Fibroblast of lung (primary cell): Measurements from ENCODE around the gene STRAP. TPM values are rescaled to one million over a fixed set of nuclear protein-coding genes. Genes with fewer than 3 reads are reported as not detected.
"Not testable (repeated sequence)": the region's sequence is repeated elsewhere in the genome, so short reads cannot be mapped to it uniquely, and the experiment has no call there.

ENCODE experiments used
- DNase-seq, 2 donors: peaks; one replicate each; pipeline versions ENCODE4 v3.0.0 to v3.0.0-alpha.2; 2010; ENCODE audit warnings: low read depth in 2 of 2
- H2AFZ ChIP-seq: 2 replicates; pipeline ENCODE4 v1.5.1; 2012; ENCODE audit warnings: low read length, control low read depth, inconsistent platforms
- H3K27ac ChIP-seq: 2 replicates; pipeline ENCODE4 v1.5.1; 2011; ENCODE audit warnings: low read length, control low read depth; ENCODE audit not compliant: insufficient read depth
- H3K27me3 ChIP-seq: 2 replicates; pipeline ENCODE4 v1.5.1; 2011; ENCODE audit warnings: mild to moderate bottlenecking, low read length; ENCODE audit not compliant: control insufficient read depth, insufficient read depth
- H3K36me3 ChIP-seq: 2 replicates; pipeline ENCODE4 v1.5.1; 2011; ENCODE audit warnings: low read length; ENCODE audit not compliant: control insufficient read depth, insufficient read depth
- H3K4me1 ChIP-seq: 2 replicates; pipeline ENCODE4 v1.5.1; 2011; ENCODE audit warnings: low read length; ENCODE audit not compliant: control insufficient read depth, insufficient read depth; ENCODE audit errors: extremely low read depth
- H3K4me2 ChIP-seq: 2 replicates; pipeline ENCODE4 v1.5.1; 2011; ENCODE audit warnings: low read length, control low read depth; ENCODE audit not compliant: insufficient read depth; ENCODE audit errors: extremely low read depth
- H3K4me3 ChIP-seq, 4 experiments: fragments of 200-600 bp in 1 of 4; sonication (generic) in 1 of 4; replicated peaks in 1 of 4; 2 replicates each; pipeline ENCODE4 v1.5.1; 2011 to 2016; ENCODE audit warnings: low read length in 4 of 4, low read depth in 3 of 4, mild to moderate bottlenecking in 3 of 4, control low read depth in 2 of 4, inconsistent platforms in 1 of 4, mixed read lengths in 1 of 4; ENCODE audit not compliant: insufficient read depth in 1 of 4; ENCODE audit errors: control extremely low read depth in 1 of 4
- H3K79me2 ChIP-seq: 2 replicates; pipeline ENCODE4 v1.5.1; 2012; ENCODE audit warnings: mild to moderate bottlenecking, low read length, inconsistent platforms; ENCODE audit not compliant: control insufficient read depth, insufficient read depth
- H3K9ac ChIP-seq: 2 replicates; pipeline ENCODE4 v1.5.1; 2011; ENCODE audit warnings: mild to moderate bottlenecking, low read length, control low read depth; ENCODE audit not compliant: insufficient read depth
- H3K9me3 ChIP-seq: 2 replicates; pipeline ENCODE4 v1.5.1; 2012; ENCODE audit warnings: low read depth, low read length; ENCODE audit not compliant: control insufficient read depth, insufficient read depth
- H4K20me1 ChIP-seq: 2 replicates; pipeline ENCODE4 v1.5.1; 2011; ENCODE audit warnings: low read length; ENCODE audit not compliant: control insufficient read depth, insufficient read depth; ENCODE audit errors: extremely low read depth
- EZH2 ChIP-seq: IDR thresholded peaks from 2 replicates; pipeline ENCODE4 v1.5.1; 2012; ENCODE audit warnings: low read length, control low read depth, mild to moderate bottlenecking; ENCODE audit errors: missing control alignments
- polyA plus RNA-seq, 2 donors: library from polyadenylated mRNA; depleted of rRNA in 1 of 2; stranded (reverse) in 1 of 2; unstranded in 1 of 2; fragments of >200 nt; gene quantifications; 2 replicates each; pipeline ENCODE4 v1.2.1, GENCODE V29; 2011 to 2012; ENCODE audit warnings: missing spikeins in 1 of 2
- total RNA-seq: library from RNA; depleted of rRNA; stranded (reverse); fragments of >200 nt; gene quantifications from 2 replicates; pipeline ENCODE4 v1.2.1, GENCODE V29; 2014
- TF ChIP-seq, protein P1 (sequence below), 2 donors: IDR thresholded peaks in 1 of 2; conservative IDR thresholded peaks in 1 of 2; 1 replicate in 1 of 2; 2 replicates in 1 of 2; pipeline ENCODE4 v1.5.1; 2011 to 2012; ENCODE audit warnings: low read length in 2 of 2, control low read depth in 1 of 2, inconsistent platforms in 1 of 2, low read depth in 1 of 2, mild to moderate bottlenecking in 1 of 2

Gene STRAP
- total and polyA plus RNA-seq, 2 donors (not counting 1 experiment from before 2014, with no cell fraction given), result 60.1 to 215 TPM

DNA sequence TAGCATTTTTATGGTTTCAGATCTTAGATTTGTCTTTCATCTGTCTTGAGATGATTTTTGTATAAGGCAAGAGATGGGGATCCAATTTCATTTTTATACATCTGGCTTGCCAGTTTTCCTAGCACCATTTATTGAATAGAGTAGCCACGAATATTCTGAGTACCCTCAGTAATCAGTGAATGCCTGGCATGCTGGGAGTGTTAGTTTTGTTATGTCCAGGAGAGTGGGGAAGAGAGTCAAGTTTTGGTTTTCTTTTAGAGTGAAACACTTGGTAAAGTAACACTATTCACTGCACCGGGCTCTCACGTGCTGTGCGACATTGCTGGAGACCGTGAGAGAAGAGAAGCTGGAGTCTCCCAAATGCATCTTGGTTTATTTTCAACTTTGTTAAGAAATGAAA lies 60.3 kb downstream of the STRAP start:
- no peaks in the 10 kb centered on the region for H3K4me1 ChIP-seq
- H3K9me3 ChIP-seq, result no peaks in the 10 kb centered on the region
- no peak overlapping the region for H2AFZ ChIP-seq
- no peaks in the 10 kb centered on the region for H3K79me2 ChIP-seq
- H3K27me3 ChIP-seq, result no peaks in the 10 kb centered on the region
- H3K4me2 ChIP-seq, result no peak overlapping the region
- H3K4me3 ChIP-seq, result no peak overlapping the region
- H3K36me3 ChIP-seq, result no peaks in the 10 kb centered on the region
- DNase-seq, result no peak
- no peak overlapping the region for H3K9ac ChIP-seq
- TF ChIP-seq, protein P1, sequence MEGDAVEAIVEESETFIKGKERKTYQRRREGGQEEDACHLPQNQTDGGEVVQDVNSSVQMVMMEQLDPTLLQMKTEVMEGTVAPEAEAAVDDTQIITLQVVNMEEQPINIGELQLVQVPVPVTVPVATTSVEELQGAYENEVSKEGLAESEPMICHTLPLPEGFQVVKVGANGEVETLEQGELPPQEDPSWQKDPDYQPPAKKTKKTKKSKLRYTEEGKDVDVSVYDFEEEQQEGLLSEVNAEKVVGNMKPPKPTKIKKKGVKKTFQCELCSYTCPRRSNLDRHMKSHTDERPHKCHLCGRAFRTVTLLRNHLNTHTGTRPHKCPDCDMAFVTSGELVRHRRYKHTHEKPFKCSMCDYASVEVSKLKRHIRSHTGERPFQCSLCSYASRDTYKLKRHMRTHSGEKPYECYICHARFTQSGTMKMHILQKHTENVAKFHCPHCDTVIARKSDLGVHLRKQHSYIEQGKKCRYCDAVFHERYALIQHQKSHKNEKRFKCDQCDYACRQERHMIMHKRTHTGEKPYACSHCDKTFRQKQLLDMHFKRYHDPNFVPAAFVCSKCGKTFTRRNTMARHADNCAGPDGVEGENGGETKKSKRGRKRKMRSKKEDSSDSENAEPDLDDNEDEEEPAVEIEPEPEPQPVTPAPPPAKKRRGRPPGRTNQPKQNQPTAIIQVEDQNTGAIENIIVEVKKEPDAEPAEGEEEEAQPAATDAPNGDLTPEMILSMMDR (conservative IDR thresholded peaks at IDR 0.05 in 1 of 2, IDR thresholded peaks at IDR 0.05 in 1 of 2; ENCODE audit: low read depth in 1 of 2, low read length in 2 of 2), result no peak
- TF ChIP-seq EZH2, result no peak
- no peaks in the 10 kb centered on the region for H4K20me1 ChIP-seq
- no peak overlapping the region for H3K27ac ChIP-seq

DNA sequence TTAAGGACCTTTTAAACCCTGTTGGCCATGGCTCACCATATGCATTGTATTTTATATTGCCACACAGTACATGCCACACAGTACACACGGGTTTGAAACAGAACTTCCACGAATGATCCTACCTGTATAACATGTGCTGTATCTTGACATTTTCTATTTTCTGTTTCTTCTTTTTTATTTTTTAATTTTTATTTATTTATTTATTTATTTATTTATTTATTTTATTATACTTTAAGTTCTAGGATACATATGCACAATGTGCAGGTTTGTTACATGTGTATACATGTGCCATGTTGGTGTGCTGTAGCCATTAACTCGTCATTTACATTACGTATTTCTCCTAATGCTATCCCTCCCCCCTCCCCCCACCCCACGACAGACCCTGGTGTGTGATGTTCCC lies 61.3 kb downstream of the STRAP start:
- H3K79me2 ChIP-seq, H2AFZ ChIP-seq, H3K27ac ChIP-seq, H4K20me1 ChIP-seq, H3K4me2 ChIP-seq, H3K36me3 ChIP-seq, H3K9me3 ChIP-seq, H3K9ac ChIP-seq, H3K4me1 ChIP-seq, DNase-seq, H3K27me3 ChIP-seq, H3K4me3 ChIP-seq: not testable (repeated sequence)

DNA sequence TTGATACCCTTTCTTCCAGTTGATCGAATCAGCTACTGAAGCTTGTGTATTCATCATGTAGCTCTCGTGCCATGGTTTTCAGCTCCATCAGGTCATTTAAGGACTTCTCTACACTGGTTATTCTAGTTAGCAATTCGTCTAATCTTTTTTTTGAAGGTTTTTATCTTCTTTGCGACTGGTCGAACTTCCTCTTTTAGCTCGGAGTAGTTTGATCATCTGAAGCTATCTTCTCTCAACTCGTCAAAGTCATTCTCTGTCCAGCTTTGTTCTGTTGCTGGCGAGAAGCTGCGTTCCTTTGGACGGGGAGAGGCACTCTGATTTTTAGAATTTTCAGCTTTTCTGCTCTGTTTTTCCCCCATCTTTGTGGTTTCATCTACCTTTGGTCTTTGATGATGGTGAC lies 66.3 kb downstream of the STRAP start:
- H3K4me2 ChIP-seq, H3K9ac ChIP-seq, H2AFZ ChIP-seq, H3K4me1 ChIP-seq, H3K4me3 ChIP-seq, H3K9me3 ChIP-seq, DNase-seq, H4K20me1 ChIP-seq, H3K27me3 ChIP-seq, H3K79me2 ChIP-seq, H3K27ac ChIP-seq, H3K36me3 ChIP-seq: not testable (repeated sequence)

Other genes starting within 250 kb of the STRAP start
- 71.4 and 108 TPM in 2 replicates for gene EPS8, start 93.0 kb upstream of the STRAP start, total RNA-seq
- 81.2 and 96.3 TPM in 2 replicates for gene EPS8, start 93.0 kb upstream of the STRAP start, polyA plus RNA-seq
- 42.1 and 48.2 TPM in 2 replicates for gene DERA, start 28.9 kb downstream of the STRAP start, total RNA-seq
- gene DERA, start 28.9 kb downstream of the STRAP start, polyA plus RNA-seq, result 51.1 and 51.5 TPM in 2 replicates